ENCODE data around the gene KRT27.
A peak's percentile ranks its signal among the peaks of the same experiment; 100 is the strongest.

KRT27 gene

DNA sequence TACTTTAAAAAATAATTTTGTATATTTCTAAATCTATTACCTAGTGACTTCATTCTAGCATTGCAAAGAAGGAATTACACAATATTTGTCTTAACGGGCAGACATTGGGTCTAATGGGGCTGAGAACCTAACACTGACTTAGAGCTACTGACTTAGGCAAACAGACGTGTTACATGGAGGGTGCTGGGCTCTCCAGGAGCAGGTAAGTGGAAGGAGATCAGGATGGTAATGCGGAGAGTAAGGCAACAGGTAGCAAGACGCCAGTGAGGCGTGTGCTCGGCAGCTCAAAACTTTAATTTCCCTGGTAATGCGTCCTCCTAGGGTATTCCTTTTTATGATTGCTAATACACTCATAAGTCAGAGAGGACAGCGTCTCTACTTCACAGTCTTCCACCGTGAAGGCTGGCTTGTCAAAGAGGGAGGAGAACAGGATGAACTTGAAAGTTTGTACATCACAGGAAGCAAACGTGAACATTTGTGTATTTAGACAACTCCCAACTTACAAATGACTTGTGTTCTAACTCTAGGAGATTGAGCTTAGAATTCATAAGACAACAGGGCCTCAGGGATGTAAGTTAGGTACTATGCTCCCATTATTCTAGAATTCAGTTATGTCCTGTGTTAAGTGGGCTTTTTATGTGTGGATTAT, 12.8 kb upstream of the KRT27 start:
- no peak overlapping the region for H3K4me3 ChIP-seq (ENCODE audit: low read length)
- TF ChIP-seq, protein P1, sequence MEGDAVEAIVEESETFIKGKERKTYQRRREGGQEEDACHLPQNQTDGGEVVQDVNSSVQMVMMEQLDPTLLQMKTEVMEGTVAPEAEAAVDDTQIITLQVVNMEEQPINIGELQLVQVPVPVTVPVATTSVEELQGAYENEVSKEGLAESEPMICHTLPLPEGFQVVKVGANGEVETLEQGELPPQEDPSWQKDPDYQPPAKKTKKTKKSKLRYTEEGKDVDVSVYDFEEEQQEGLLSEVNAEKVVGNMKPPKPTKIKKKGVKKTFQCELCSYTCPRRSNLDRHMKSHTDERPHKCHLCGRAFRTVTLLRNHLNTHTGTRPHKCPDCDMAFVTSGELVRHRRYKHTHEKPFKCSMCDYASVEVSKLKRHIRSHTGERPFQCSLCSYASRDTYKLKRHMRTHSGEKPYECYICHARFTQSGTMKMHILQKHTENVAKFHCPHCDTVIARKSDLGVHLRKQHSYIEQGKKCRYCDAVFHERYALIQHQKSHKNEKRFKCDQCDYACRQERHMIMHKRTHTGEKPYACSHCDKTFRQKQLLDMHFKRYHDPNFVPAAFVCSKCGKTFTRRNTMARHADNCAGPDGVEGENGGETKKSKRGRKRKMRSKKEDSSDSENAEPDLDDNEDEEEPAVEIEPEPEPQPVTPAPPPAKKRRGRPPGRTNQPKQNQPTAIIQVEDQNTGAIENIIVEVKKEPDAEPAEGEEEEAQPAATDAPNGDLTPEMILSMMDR (conservative IDR thresholded peaks at IDR 0.05; ENCODE audit: low read depth, low read length): no peak
- DNase-seq (ENCODE audit: low read depth): no peak

DNA sequence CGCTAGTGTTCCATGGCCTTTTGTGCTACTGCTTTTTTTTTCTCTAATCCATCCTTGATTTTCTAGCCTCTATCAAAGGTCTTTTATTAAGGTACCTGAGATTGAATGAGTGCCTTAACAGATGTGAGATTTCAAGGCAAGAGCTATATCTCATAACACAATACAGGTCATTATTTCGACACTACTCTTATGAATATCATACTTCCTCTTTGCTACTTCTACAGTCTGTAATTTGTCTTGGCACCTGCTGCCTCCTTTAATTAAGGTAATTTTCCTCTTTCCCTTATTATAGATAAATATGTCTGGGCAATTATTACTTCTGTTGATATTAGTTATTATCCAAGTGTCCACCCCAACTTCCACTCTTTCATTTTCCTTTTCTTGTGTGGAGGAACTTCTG, 12.1 kb upstream of the KRT27 start:
- TF ChIP-seq, protein P1 (conservative IDR thresholded peaks at IDR 0.05; ENCODE audit: low read depth, low read length): no peak
- no peak for DNase-seq (ENCODE audit: low read depth)
- no peak overlapping the region for H3K4me3 ChIP-seq (ENCODE audit: low read length)

DNA sequence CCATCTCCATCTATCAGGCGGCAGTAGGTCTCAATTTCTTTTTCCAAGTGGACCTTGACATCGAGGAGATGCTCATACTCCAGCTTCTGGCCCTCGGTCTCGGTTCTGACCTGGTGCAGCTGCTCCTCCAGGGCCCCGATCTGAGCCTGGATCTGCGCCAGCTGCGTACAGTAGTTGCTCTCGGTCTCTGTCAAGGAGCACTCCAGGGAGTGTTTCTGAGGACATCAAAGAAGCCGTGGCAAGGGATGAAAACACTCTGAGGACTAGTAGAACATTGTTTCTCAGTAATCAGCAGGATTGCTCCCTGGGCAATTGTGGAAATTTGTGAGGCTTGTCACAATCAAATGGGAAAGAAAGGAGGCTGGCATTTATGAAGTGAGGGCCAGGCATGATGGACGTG, 11.5 kb upstream of the KRT27 start:
- TF ChIP-seq, protein P1 (conservative IDR thresholded peaks at IDR 0.05; ENCODE audit: low read depth, low read length): no peak
- H3K4me3 ChIP-seq (ENCODE audit: low read length): no peak overlapping the region
- DNase-seq (ENCODE audit: low read depth): no peak

DNA sequence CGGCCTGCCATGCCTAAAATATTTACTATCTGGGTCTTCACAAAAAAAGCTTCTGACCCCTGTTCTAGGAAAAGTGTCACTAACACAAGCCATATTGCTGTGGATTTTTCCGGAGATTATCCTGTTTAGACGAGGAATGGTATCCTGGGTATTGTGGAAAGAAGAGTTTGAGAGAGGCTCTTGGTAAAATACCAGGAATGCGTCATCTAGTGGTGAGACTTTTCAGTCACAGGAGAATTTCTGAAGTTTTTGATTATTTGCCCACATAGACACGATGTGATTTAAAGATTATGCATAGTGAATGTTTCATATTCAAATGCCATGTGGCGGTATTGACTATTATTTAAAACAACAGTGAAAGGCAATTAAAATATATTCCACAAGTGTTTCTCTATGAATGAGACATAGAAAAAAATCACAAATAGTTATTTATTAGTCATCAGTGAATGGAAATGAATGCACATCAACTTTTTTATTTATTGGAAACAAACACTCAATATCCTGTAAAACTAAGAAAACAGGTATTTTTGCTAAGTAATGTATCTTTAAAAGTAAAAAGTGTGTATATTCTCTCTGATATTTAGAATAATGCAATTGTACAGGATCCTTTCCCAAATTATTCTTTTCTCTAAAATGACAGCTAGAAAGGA, 9.6 kb upstream of the KRT27 start:
- H3K4me3 ChIP-seq (ENCODE audit: low read length): no peak overlapping the region
- TF ChIP-seq, protein P1 (conservative IDR thresholded peaks at IDR 0.05; ENCODE audit: low read depth, low read length): peak; percentile 84
- no peak for DNase-seq (ENCODE audit: low read depth)

DNA sequence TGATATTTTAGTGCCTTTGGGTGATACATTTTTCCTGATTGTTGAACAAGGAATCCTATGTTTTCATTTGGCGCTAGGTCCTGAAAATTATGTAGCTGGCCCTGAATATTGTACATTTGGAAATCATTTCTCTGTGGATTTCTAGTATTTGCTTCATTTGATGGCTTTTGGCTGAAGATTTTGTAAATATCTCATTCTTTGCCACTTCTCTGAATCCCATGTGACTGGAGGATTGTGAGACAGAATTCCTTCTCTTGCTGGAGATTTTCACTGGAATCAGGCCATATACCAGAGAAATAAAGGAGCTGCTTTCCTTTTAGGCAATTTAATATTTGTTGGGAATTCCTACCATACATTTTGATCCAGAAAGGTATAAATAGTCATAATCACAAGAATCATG, 8.8 kb upstream of the KRT27 start:
- no peak for DNase-seq (ENCODE audit: low read depth)
- TF ChIP-seq, protein P1 (conservative IDR thresholded peaks at IDR 0.05; ENCODE audit: low read depth, low read length): no peak

DNA sequence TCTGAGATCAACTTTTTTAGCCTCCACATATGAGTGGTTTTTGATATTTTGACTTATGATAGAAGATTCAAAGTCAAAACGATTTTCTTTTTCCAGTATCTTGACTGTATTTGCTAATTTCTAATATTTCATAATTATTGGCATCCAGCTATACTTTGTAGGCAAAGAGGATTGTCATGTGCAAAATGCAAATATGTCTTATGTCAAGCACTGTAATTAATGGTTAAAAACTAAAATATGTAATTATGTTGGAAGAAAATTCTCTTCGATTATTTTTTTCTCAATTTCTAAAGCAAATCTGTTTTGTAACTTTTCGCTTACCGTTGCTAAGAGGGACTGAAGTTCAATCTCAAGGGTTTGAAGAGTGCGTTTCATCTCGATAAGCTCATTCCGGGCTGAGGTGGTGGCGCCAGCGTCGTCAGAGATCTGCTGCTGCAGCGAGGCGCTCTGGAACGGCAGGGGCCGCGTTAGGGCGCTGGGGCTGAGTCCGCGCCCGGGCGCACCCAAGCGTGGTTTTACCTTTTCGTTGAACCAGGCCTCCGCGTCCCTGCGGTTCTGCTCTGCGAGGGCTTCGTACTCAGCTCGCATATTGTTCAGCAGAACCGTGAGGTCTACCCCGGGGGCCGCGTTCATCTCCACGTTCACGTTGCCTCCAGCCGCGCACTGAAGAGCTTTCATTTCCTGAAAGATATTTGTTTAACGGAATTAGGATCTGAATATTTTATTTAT, 3.0 kb downstream of the KRT27 start:
- TF ChIP-seq, protein P1 (conservative IDR thresholded peaks at IDR 0.05; ENCODE audit: low read depth, low read length): no peak
- DNase-seq (ENCODE audit: low read depth): no peak
- peak overlapping the region; percentile 25 for H3K4me3 ChIP-seq (ENCODE audit: low read length)

More for the DNA sequence above, 8.8 kb upstream of the KRT27 start:
- H3K4me3 ChIP-seq (ENCODE audit: low read length): no peak overlapping the region

Data from retinal pigment epithelial cell (primary cell).